Epithelial cell of esophagus (primary cell): Measurements from ENCODE around the gene PARD6G.

Experiments used
- DNase-seq: peaks from one replicate; pipeline ENCODE4 v3.0.0; 2010; ENCODE audit warnings: low read depth
- H3K4me3 ChIP-seq: 2 replicates; pipeline ENCODE4 v1.5.1; 2011; ENCODE audit warnings: mild to moderate bottlenecking, low read length, control low read depth
- TF ChIP-seq, protein P1 (sequence below): IDR thresholded peaks from 2 replicates; pipeline ENCODE4 v1.5.1; 2011; ENCODE audit warnings: low read depth, mild to moderate bottlenecking, low read length, control low read depth, inconsistent platforms; ENCODE audit not compliant: insufficient read depth; ENCODE audit errors: missing control alignments

Gene PARD6G

DNA sequence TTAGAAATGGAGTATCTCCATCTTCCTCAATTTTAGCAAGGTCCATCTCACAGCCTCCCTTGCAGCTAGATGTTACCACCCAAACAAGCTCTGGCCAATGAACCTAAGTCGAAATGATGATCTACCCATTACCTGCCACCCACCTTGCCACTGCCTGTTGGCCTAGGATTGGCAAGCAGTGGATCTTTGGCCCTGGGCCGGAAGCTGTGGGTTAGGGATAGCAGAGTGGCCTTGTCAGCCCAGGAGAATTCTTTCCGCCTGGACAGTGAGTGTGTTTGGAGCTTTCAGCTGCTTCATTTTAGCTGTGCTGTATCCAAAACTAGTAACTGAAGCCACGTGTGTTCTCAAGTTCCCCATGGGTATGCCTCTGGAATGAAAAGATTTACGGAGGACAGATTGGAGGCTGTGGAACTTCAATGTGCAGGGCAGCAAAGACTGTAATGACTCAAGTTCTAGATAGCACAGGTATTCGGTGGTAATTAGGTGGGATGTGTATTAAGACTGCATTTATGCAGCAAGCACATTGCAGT, 7.7 kb upstream of the PARD6G start:
- H3K4me3 ChIP-seq, result no peak overlapping the region
- TF ChIP-seq, protein P1, sequence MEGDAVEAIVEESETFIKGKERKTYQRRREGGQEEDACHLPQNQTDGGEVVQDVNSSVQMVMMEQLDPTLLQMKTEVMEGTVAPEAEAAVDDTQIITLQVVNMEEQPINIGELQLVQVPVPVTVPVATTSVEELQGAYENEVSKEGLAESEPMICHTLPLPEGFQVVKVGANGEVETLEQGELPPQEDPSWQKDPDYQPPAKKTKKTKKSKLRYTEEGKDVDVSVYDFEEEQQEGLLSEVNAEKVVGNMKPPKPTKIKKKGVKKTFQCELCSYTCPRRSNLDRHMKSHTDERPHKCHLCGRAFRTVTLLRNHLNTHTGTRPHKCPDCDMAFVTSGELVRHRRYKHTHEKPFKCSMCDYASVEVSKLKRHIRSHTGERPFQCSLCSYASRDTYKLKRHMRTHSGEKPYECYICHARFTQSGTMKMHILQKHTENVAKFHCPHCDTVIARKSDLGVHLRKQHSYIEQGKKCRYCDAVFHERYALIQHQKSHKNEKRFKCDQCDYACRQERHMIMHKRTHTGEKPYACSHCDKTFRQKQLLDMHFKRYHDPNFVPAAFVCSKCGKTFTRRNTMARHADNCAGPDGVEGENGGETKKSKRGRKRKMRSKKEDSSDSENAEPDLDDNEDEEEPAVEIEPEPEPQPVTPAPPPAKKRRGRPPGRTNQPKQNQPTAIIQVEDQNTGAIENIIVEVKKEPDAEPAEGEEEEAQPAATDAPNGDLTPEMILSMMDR, result no peak
- DNase-seq, result no peak

- TF ChIP-seq, protein P1, result no peak
- peak; percentile 36 for DNase-seq
Observed at GRCh38 chr18:80253871-80254492, 6.7 kb upstream of the PARD6G start.

DNA sequence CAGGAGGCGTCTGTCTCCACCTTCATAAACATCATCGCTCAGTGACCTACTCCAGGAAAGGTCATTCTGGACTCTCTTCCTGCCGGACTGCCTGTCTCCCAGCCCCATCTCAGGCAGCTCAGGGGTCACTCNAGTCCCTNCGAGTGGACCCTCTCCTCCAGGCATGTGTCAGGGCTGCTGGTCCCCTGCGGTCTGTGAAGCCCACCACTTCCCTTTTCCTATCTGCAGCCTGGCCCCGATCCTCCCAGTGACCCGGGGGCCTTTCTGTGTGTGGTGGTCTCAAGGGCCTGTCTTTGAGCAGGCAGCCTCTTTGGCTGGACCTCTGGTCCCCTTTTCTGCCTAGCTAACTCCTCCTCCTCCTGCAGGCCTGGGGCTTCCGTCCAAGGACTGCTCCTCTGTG, 5.9 kb upstream of the PARD6G start:
- no peak overlapping the region for H3K4me3 ChIP-seq
- DNase-seq, result no peak
- TF ChIP-seq, protein P1, result no peak

More at GRCh38 chr18:80253871-80254492, 6.7 kb upstream of the PARD6G start:
- no peak overlapping the region for H3K4me3 ChIP-seq

- TF ChIP-seq, protein P1, result no peak
- H3K4me3 ChIP-seq, result no peak overlapping the region
Observed at GRCh38 chr18:80252136-80252535, 4.8 kb upstream of the PARD6G start.

DNA sequence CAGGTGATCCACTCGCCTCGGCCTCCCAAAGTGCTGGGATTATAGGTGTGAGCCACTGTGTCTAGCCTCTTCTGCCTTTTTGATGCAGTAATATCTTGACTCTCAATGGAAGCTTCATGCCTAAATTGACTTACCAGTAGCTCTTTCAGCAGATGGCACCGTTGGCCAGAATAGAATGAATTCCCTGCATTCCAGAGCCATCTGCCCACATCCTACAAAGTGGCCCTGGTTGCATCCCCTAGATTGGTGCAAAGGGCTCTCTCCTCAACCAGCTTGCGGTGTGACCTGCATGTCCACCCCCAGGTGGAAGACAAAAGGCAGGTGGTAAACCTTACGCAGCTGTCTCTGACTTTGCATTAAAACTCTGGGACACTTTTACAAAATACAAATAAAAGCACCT, 4.4 kb upstream of the PARD6G start:
- DNase-seq, result no peak
- no peak overlapping the region for H3K4me3 ChIP-seq
- TF ChIP-seq, protein P1, result no peak

More at GRCh38 chr18:80252136-80252535, 4.8 kb upstream of the PARD6G start:
- peak; percentile 42 for DNase-seq

GRCh38 chr18:80250740-80251364, 3.5 kb upstream of the PARD6G start:
- no peak for DNase-seq
- H3K4me3 ChIP-seq, result no peak overlapping the region
- TF ChIP-seq, protein P1, result no peak
